GM20000 (cell line): Measurements from ENCODE around the gene SHMT2.

Experiments
- DNase-seq: peaks from one replicate; pipeline ENCODE4 v3.0.0; 2012; ENCODE audit warnings: low spot score
- CTCF ChIP-seq: IDR thresholded peaks from 2 replicates; pipeline ENCODE4 v1.5.1; 2012; ENCODE audit warnings: mild to moderate bottlenecking, control low read depth; ENCODE audit errors: extremely low read depth, missing control alignments

Gene SHMT2

GRCh38 chr12:57203791-57204190 is 25.7 kb upstream of the SHMT2 start:
- TF ChIP-seq CTCF = no peak

GRCh38 chr12:57204454-57204853 is 25.1 kb upstream of the SHMT2 start:
- no peak for TF ChIP-seq CTCF
- DNase-seq = no peak

More at GRCh38 chr12:57203791-57204190, 25.7 kb upstream of the SHMT2 start:
- DNase-seq = no peak

- no peak for DNase-seq
- no peak for TF ChIP-seq CTCF
Observed at GRCh38 chr12:57205186-57205585, 24.3 kb upstream of the SHMT2 start.

- DNase-seq = no peak
- no peak for TF ChIP-seq CTCF
Observed at GRCh38 chr12:57205931-57206330, 23.6 kb upstream of the SHMT2 start.

- no peak for TF ChIP-seq CTCF
- DNase-seq = no peak
Observed at GRCh38 chr12:57207731-57208630, 21.5 kb upstream of the SHMT2 start.

GRCh38 chr12:57208631-57209282 is 20.8 kb upstream of the SHMT2 start:
- no peak for TF ChIP-seq CTCF
- DNase-seq = no peak

- DNase-seq = no peak
- no peak for TF ChIP-seq CTCF
Observed at GRCh38 chr12:57209916-57210315, 19.6 kb upstream of the SHMT2 start.
